Endometrial microvascular endothelial cells (primary cell): Measurements from ENCODE around the gene TRIM6. TPM values are rescaled to one million over a fixed set of nuclear protein-coding genes. Genes with fewer than 3 reads are reported as not detected.
"Not testable (repeated sequence)": the region's sequence is repeated elsewhere in the genome, so short reads cannot be mapped to it uniquely, and the experiment has no call there.

Experiments
- in situ Hi-C: cut with HindIII; loops from 2 replicates; pipeline ENCODE4 v1.10.0; 2017; ENCODE audit warnings: low sequenced_read_pairs, low pct_unique_long_range_greater_than_20kb; ENCODE audit errors: inconsistent ontology term
- total RNA-seq: library from RNA; depleted of rRNA; stranded (reverse); fragments of >200 nt; gene quantifications from one replicate; pipeline ENCODE4 v1.2.3, GENCODE V29; 2015; ENCODE audit errors: inconsistent ontology term

Gene TRIM6
- total RNA-seq, 1 donor from 2014 or later, result 9.7 TPM

- in situ Hi-C loops, result no loop called here
These were observed 49.7 kb downstream of the TRIM6 start for GRCh38 chr11:5646139-5646538.

GRCh38 chr11:5655474-5655873 is 59.0 kb downstream of the TRIM6 start:
- in situ Hi-C loops, result no loop called here

- in situ Hi-C loops, result not testable (repeated sequence)
These were observed 60.5 kb downstream of the TRIM6 start for GRCh38 chr11:5656956-5657355.

GRCh38 chr11:5658318-5658717 is 61.9 kb downstream of the TRIM6 start:
- in situ Hi-C loops, result no loop called here

Other genes starting within 250 kb of the TRIM6 start
- gene OR51B6, start 245.1 kb upstream of the TRIM6 start, total RNA-seq, result not detected
- gene OR51M1, start 212.8 kb upstream of the TRIM6 start, total RNA-seq, result not detected
- not detected for gene OR51Q1, start 174.5 kb upstream of the TRIM6 start, total RNA-seq
- not detected for gene OR51I1, start 155.1 kb upstream of the TRIM6 start, total RNA-seq
- not detected for gene OR51I2, start 147.3 kb upstream of the TRIM6 start, total RNA-seq
- not detected for gene OR52D1, start 108.0 kb upstream of the TRIM6 start, total RNA-seq
- not detected for gene UBQLN3, start 86.7 kb upstream of the TRIM6 start, total RNA-seq
- not detected for gene UBQLNL, start 79.9 kb upstream of the TRIM6 start, total RNA-seq
- not detected for gene OR52H1, start 48.1 kb upstream of the TRIM6 start, total RNA-seq
- not detected for gene OR52B6, start 15.8 kb upstream of the TRIM6 start, total RNA-seq
- gene TRIM34, start 28.4 kb downstream of the TRIM6 start, total RNA-seq, result 11.8 TPM
- gene TRIM5, start 88.4 kb downstream of the TRIM6 start, total RNA-seq, result 55.4 TPM
- 112 TPM for gene TRIM22, start 93.2 kb downstream of the TRIM6 start, total RNA-seq
- gene OR56B1, start 139.8 kb downstream of the TRIM6 start, total RNA-seq, result not detected
- gene OR52N4, start 157.6 kb downstream of the TRIM6 start, total RNA-seq, result not detected
- gene OR52N5, start 186.7 kb downstream of the TRIM6 start, total RNA-seq, result not detected
- not detected for gene OR52N1, start 194.6 kb downstream of the TRIM6 start, total RNA-seq
- not detected for gene OR52N2, start 212.3 kb downstream of the TRIM6 start, total RNA-seq
- not detected for gene OR52E6, start 245.3 kb downstream of the TRIM6 start, total RNA-seq